IMR-90 (cell line): ENCODE data around the gene ST6GALNAC4. TPM values are rescaled to one million over a fixed set of nuclear protein-coding genes. Genes with fewer than 3 reads are reported as not detected.

Source experiments
- ATAC-seq: fragments of 200-7000 bp; cut with Tn5 transposase; 2 replicates; pipeline ENCODE4 v1.9.1; 2020; ENCODE audit warnings: low read depth, mild to moderate bottlenecking, moderate library complexity
- BruUV-seq: library from RNA; stranded (reverse); fragments of 400-500 nt; replicated peaks from 2 replicates; lab custom pipeline; 2021; lab: Mats Ljungman, UMichigan
- CTCF ChIA-PET: fragments of 300-600 bp; formaldehyde crosslinking; extraction: SDS; loops from one replicate; lab custom pipeline; 2021; ENCODE audit warnings: antibody characterized with exemption; lab: Yijun Ruan, JAX
- POLR2A ChIA-PET: fragments of 300-600 bp; sonication (Branson Sonifier 250); formaldehyde crosslinking; loops from one replicate; lab custom pipeline; 2022; ENCODE audit warnings: antibody characterized with exemption; ENCODE audit not compliant: unreplicated experiment; lab: Charles Lee
- DNase-seq: peaks from one replicate; pipeline ENCODE4 v3.0.0; 2013
- H2AFZ ChIP-seq: replicated peaks from 2 replicates; pipeline ENCODE3; 2013; ENCODE audit warnings: low read length, mild to moderate bottlenecking; ENCODE audit not compliant: poor library complexity
- H2AK5ac ChIP-seq: 2 replicates; pipeline ENCODE4 v1.6.1; 2013; ENCODE audit warnings: low read depth, low read length, inconsistent platforms
- H2AK9ac ChIP-seq: replicated peaks from 2 replicates; pipeline ENCODE3; 2013; ENCODE audit warnings: mild to moderate bottlenecking, low read depth, low read length, moderate library complexity; ENCODE audit not compliant: poor library complexity
- H2BK120ac ChIP-seq: 2 replicates; pipeline ENCODE4 v1.6.1; 2013; ENCODE audit warnings: low read depth, low read length, inconsistent platforms
- H2BK15ac ChIP-seq: 3 replicates; pipeline ENCODE4 v1.6.1; 2013; ENCODE audit warnings: low read depth, low read length, inconsistent platforms
- H2BK20ac ChIP-seq: 2 replicates; pipeline ENCODE4 v1.6.1; 2013; ENCODE audit warnings: low read depth, mild to moderate bottlenecking, inconsistent platforms, low read length, moderate library complexity
- H2BK5ac ChIP-seq: 2 replicates; pipeline ENCODE4 v1.6.1; 2013; ENCODE audit warnings: mild to moderate bottlenecking, low read depth, low read length, inconsistent platforms; ENCODE audit not compliant: poor library complexity, severe bottlenecking
- H3K14ac ChIP-seq: replicated peaks from 2 replicates; pipeline ENCODE4 v1.6.1; 2013; ENCODE audit warnings: low read depth, low read length, inconsistent platforms
- H3K18ac ChIP-seq: 2 replicates; pipeline ENCODE4 v1.6.1; 2013; ENCODE audit warnings: low read depth, low read length, control low read depth
- H3K23ac ChIP-seq: 2 replicates; pipeline ENCODE4 v1.6.1; 2013; ENCODE audit warnings: low read depth, low read length, inconsistent platforms
- H3K27ac ChIP-seq: 2 replicates; pipeline ENCODE4 v1.5.1; 2013; ENCODE audit warnings: mild to moderate bottlenecking, control low read depth, low read length; ENCODE audit not compliant: insufficient read depth
- H3K27me3 ChIP-seq: 2 replicates; pipeline ENCODE4 v1.6.1; 2013; ENCODE audit warnings: low read length; ENCODE audit not compliant: control insufficient read depth, insufficient read depth
- H3K36me3 ChIP-seq: 2 replicates; pipeline ENCODE4 v1.6.1; 2013; ENCODE audit warnings: low read length, mixed read lengths; ENCODE audit not compliant: control insufficient read depth, insufficient read depth
- H3K4ac ChIP-seq: 2 replicates; pipeline ENCODE4 v1.6.1; 2013; ENCODE audit warnings: low read depth, low read length, inconsistent platforms
- H3K4me1 ChIP-seq: 2 replicates; pipeline ENCODE4 v1.6.1; 2013; ENCODE audit warnings: low read length, mixed read lengths; ENCODE audit not compliant: control insufficient read depth, insufficient read depth
- H3K4me2 ChIP-seq: 2 replicates; pipeline ENCODE4 v1.6.1; 2013; ENCODE audit warnings: low read depth, mild to moderate bottlenecking, control low read depth, low read length, moderate library complexity
- H3K4me3 ChIP-seq: 2 replicates; pipeline ENCODE4 v1.5.1; 2013; ENCODE audit warnings: low read depth, mild to moderate bottlenecking, control low read depth, low read length, moderate library complexity; ENCODE audit not compliant: insufficient read depth
- H3K56ac ChIP-seq: 2 replicates; pipeline ENCODE4 v1.6.1; 2013; ENCODE audit warnings: low read length, inconsistent platforms; ENCODE audit not compliant: insufficient read depth; ENCODE audit errors: extremely low read depth
- H3K79me1 ChIP-seq, 2 experiments: 2 replicates each; pipeline ENCODE4 v1.6.1; 2013; ENCODE audit warnings: low read length in 2 of 2, inconsistent platforms in 1 of 2, low read depth in 1 of 2
- H3K9ac ChIP-seq: 2 replicates; pipeline ENCODE4 v1.6.1; 2013; ENCODE audit warnings: low read depth, low read length, control low read depth
- H3K9me1 ChIP-seq: 2 replicates; pipeline ENCODE4 v1.6.1; 2013; ENCODE audit warnings: low read length, inconsistent platforms; ENCODE audit not compliant: insufficient read depth
- H3K9me3 ChIP-seq: 2 replicates; pipeline ENCODE4 v1.6.1; 2013; ENCODE audit warnings: low read length; ENCODE audit not compliant: control insufficient read depth, insufficient read depth
- H4K20me1 ChIP-seq: 2 replicates; pipeline ENCODE4 v1.6.1; 2013; ENCODE audit warnings: low read length, inconsistent platforms; ENCODE audit not compliant: insufficient read depth
- H4K5ac ChIP-seq: 2 replicates; pipeline ENCODE4 v1.6.1; 2013; ENCODE audit warnings: mild to moderate bottlenecking, low read depth, low read length, control low read depth
- H4K8ac ChIP-seq, 2 experiments: 2 replicates each; pipeline ENCODE4 v1.6.1; 2013; ENCODE audit warnings: low read depth in 2 of 2, low read length in 2 of 2, control low read depth in 1 of 2, inconsistent platforms in 1 of 2
- H4K91ac ChIP-seq: 2 replicates; pipeline ENCODE4 v1.6.1; 2013; ENCODE audit warnings: low read depth, low read length, inconsistent platforms; ENCODE audit not compliant: insufficient read depth
- RCOR1 ChIP-seq: IDR thresholded peaks from 2 replicates; pipeline ENCODE4 v1.6.1; 2012; ENCODE audit warnings: mild to moderate bottlenecking, low read length, improper control_type of control experiment; ENCODE audit not compliant: insufficient replicate concordance
- WGBS, 2 experiments: methylation state at CpG; one replicate each; pipeline versions ENCODE4 v1.1.5 to v1.1.7; 2013; ENCODE audit warnings: missing lambda C conversion rate in 2 of 2; ENCODE audit not compliant: insufficient read length in 1 of 2; ENCODE audit errors: extremely low coverage in 2 of 2; 5-methylcytosine and 5-hydroxymethylcytosine counted together
- dilution Hi-C: fragments of 300-500 bp; cut with HindIII; formaldehyde crosslinking; loops from one replicate; pipeline ENCODE4 v1.14.3; 2018; ENCODE audit warnings: low sequenced_read_pairs; ENCODE audit not compliant: unreplicated experiment
- in situ Hi-C: fragments of 300-500 bp; cut with MboI; formaldehyde crosslinking; loops from 3 replicates; pipeline ENCODE4 v1.14.3; 2019; ENCODE audit warnings: low sequenced_read_pairs, inconsistent platforms, mixed read lengths
- intact Hi-C: fragments of 100-400 bp; cut with micrococcal nuclease; formaldehyde crosslinking; loops from 2 replicates; pipeline ENCODE4 v1.10.0; 2022
- polyA plus RNA-seq, 3 experiments: library from polyadenylated mRNA; depleted of rRNA; stranded (reverse); fragments of >200 nt; gene quantifications; 2 replicates each; pipeline ENCODE4 v1.2.3, GENCODE V29; 2012; ENCODE audit warnings: low replicate concordance in 1 of 3
- total RNA-seq: library from RNA; depleted of rRNA; stranded (reverse); fragments of >200 nt; gene quantifications from 2 replicates; pipeline ENCODE4 v1.2.3, GENCODE V29; 2012
- TF ChIP-seq, protein P1 (sequence below): fragments of 150-350 bp; IDR thresholded peaks from 2 replicates; pipeline ENCODE4 v1.6.1; 2017; ENCODE audit warnings: mild to moderate bottlenecking, antibody characterized with exemption, low read length, low read depth

Gene ST6GALNAC4
- total and polyA plus RNA-seq, 2 of the 4 experiments (the other 2 are of a cell fraction), result 12.5 to 32.9 TPM

DNA sequence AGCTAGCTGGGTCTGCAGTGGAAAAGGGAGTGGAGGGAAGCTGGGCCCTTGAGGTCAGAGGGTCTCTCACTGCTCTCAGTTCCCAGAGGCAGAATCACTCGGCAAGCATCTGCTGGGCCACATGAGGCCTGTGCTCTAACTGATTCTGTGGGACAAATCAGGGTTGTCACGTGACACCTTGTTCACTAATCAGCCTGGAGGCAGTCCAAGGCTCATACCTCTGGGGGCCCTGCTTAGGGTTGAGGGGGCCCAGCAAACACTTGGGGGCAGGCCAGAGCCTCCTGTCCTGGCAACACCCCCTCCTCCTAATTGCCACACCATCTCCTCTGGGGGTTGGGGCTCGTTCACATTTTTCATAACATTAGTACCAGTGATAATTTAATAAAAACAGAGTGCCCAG lies 29.9 kb upstream of the ST6GALNAC4 start:
- 80% methylated on average over 1 of the region's 3 CpGs; no CpG with 5 or more reads in 1 of the 2 experiments for WGBS, 2 experiments
- dilution Hi-C loops, result no loop called here
- CTCF ChIA-PET, result no interaction called here

More for the DNA sequence above, 29.9 kb upstream of the ST6GALNAC4 start:
- Histone ChIP-seq H3K4me2 (no peak overlapping the region), H2BK5ac (no peak overlapping the region), H3K18ac (no peak overlapping the region), H3K27me3 (no peaks in the 10 kb centered on the region), H2BK120ac (no peak overlapping the region), H4K5ac (no peak overlapping the region), H3K9ac (no peak overlapping the region), H2AFZ (no peak overlapping the region), H3K23ac (no peak overlapping the region), H4K91ac (no peak overlapping the region), H4K8ac (no peak overlapping the region), H2AK9ac (peak overlapping the region; percentile 86), H3K79me1 (peaks cover 0 to 26% of the 10 kb centered on the region in 2 experiments; a peak in 3 of 4 replicates), H3K27ac (no peak overlapping the region), H2BK15ac (no peak overlapping the region), H2AK5ac (no peak overlapping the region), H3K56ac (no peak overlapping the region), H3K9me1 (peaks cover 6% of the 10 kb centered on the region; the same call in 1 of the 2 replicates), H3K9me3 (no peaks in the 10 kb centered on the region), H3K36me3 (peaks cover 33% of the 10 kb centered on the region), H4K20me1 (peaks cover 12% of the 10 kb centered on the region), H3K4me1 (peaks cover 5% of the 10 kb centered on the region; the same call in 1 of the 2 replicates), H3K4me3 (no peak overlapping the region), H2BK20ac (no peak overlapping the region), H3K14ac (no peak overlapping the region; the same call in 1 of the 2 replicates), H3K4ac (no peak overlapping the region)
- no TSS peak for BruUV-seq
- no peak for ATAC-seq
- POLR2A ChIA-PET, result no interaction called here
- in situ Hi-C loops, result no loop called here
- intact Hi-C loops, result no loop called here
- no peak for DNase-seq
- TF ChIP-seq RCOR1, result no peak
- TF ChIP-seq, protein P1, sequence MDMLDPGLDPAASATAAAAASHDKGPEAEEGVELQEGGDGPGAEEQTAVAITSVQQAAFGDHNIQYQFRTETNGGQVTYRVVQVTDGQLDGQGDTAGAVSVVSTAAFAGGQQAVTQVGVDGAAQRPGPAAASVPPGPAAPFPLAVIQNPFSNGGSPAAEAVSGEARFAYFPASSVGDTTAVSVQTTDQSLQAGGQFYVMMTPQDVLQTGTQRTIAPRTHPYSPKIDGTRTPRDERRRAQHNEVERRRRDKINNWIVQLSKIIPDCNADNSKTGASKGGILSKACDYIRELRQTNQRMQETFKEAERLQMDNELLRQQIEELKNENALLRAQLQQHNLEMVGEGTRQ, result peak; percentile 44; the same call in 1 of the 2 replicates
